GM18519 (cell line): ENCODE measurements around the gene CLDN10.
"Not testable (repeated sequence)": the region's sequence is repeated elsewhere in the genome, so short reads cannot be mapped to it uniquely, and the experiment has no call there.

ENCODE experiments used
- ATAC-seq: cut with Tn5 transposase; IDR thresholded peaks from one replicate; pipeline ENCODE4 v1.9.1; 2021; ENCODE audit warnings: mild to moderate bottlenecking, moderate library complexity; ENCODE audit not compliant: unreplicated experiment, low FRiP score

CLDN10 gene, protein sequence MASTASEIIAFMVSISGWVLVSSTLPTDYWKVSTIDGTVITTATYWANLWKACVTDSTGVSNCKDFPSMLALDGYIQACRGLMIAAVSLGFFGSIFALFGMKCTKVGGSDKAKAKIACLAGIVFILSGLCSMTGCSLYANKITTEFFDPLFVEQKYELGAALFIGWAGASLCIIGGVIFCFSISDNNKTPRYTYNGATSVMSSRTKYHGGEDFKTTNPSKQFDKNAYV

DNA sequence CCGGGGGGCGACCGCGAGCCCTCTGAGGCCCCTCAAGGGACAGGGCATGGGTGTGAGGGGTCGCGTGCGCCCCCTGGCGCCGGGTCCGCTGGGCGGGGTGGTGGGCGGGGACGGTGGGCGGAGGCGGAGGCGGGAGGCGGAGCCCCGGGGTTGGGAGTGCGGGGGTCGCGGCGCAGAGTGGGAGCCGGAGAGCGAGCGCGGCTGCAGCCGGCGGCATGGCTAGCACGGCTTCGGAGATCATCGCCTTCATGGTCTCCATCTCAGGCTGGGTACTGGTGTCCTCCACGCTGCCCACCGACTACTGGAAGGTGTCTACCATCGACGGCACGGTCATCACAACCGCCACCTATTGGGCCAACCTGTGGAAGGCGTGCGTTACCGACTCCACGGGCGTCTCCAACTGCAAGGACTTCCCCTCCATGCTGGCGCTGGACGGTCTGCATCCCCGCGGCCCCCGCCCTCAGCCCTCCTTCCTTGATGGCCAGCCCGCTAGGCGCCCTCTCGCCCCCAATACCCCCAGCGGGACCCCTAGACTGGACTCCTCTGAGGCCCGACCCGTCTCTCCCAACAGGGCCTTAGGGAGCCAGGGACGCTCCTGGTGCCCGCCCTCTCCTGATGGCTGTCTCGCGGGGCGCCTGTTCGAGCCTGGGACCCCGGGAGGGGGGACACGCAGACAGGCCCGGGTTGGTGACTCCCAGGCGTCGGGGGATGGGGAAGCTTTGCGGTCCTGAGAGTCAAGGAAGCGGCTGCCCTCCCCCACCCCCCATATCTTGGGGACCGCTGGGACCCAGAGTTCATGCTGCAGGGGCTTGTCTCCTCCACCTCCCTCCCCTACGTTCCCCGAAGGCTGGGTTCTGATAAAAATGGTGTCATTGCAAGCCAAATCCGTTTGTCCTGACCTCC lies at the start of gene CLDN10:
TSS of gene CLDN10 (plus strand) at position 182 of the 903 bp plus-strand sequence. CDS start at position 216, 34 bp downstream.
- ATAC-seq, result no peak

DNA sequence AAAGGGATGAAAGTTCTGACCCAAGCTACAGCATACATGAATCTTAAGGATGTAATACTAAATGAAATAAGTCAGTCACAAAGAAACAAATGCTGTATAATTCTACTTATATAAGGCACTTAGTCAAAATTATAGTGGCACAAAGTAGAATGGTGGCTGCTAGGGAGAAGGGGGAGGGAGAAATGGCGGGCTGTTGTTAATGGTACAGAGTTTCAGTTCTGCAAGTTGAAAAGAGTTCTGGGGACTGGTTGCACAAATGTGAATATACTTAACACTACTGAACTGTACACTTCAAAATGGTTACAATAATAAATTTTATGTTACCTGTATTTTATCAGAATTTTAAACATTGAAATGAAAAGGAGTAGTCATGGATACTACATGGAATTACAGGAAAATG lies 48.9 kb upstream of the CLDN10 start:
- ATAC-seq, result no peak

DNA sequence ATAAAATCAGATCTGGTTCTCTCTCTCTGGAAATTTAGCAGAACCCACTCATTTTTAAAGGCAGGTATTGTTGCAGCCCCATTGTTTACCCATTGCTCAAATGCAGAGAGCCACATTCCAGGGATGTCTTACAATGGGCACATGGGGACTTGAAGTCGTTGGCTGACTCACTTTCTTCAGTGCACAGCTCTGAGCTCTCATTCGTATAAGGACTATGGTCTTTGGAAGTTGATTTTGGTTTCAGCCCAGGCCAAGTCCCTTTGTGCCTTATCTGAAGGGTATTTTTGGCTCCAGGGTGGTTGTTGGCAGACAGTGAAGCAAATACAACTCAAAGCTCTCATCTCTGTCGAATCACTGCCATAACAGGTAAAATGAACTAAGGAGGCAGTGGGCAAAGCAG lies 47.3 kb upstream of the CLDN10 start:
- no peak for ATAC-seq

DNA sequence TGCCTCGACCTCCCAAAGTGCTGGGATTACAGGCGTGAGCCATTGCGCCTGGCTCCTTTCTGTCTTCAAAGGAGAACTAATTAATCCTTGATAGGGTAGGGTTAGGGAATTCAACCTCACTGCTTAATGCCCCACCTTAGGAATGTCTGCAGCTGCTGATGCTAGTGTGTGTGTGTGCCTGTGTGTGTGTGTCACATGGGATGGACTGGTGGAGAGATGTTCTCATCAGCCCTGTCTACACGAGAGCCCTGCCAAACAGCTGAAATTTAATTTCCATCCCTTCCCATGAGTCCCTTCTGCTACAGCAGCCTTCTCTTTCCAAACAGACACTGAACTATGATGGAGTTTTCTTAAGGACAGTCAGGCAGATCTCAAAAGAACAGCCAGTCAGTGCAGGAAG lies 46.5 kb upstream of the CLDN10 start:
- ATAC-seq, result no peak

DNA sequence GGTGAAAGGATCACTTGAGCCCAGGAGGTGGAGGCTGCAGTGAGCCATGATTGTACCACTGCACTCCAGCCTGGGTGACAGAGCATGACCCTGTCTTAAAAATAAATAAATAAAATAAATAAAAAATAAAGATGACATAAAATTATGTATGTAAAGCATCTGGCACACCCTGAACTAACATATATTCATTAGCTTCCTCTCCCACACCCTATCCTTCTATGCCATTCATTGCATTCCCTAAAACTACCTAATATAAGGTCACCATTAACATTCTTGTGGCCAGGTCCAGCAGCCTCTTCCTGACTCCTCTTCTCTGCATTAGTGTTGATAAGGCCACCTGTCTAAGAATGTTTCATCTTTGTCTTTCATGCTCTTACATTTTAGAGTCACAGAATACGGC lies 44.5 kb upstream of the CLDN10 start:
- ATAC-seq, result no peak

DNA sequence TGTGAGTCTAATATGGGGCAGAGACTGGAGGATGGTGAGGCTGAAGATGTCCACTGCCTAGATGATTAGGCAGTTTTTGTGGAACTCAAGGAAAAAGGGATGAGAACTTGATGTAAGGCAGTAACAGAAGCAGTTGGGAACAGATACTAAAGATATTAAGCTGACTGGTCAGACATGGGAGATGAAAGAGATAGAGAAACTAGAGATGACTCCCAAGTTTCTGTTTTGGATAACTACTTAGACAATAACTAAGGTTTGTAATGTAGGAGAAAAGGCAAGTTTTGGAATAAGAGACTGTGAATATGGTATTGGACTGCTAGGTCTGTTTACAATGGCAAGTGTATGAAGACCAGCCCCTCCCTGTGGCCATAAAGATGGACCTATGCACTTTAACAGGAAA lies 43.5 kb upstream of the CLDN10 start:
- no peak for ATAC-seq

DNA sequence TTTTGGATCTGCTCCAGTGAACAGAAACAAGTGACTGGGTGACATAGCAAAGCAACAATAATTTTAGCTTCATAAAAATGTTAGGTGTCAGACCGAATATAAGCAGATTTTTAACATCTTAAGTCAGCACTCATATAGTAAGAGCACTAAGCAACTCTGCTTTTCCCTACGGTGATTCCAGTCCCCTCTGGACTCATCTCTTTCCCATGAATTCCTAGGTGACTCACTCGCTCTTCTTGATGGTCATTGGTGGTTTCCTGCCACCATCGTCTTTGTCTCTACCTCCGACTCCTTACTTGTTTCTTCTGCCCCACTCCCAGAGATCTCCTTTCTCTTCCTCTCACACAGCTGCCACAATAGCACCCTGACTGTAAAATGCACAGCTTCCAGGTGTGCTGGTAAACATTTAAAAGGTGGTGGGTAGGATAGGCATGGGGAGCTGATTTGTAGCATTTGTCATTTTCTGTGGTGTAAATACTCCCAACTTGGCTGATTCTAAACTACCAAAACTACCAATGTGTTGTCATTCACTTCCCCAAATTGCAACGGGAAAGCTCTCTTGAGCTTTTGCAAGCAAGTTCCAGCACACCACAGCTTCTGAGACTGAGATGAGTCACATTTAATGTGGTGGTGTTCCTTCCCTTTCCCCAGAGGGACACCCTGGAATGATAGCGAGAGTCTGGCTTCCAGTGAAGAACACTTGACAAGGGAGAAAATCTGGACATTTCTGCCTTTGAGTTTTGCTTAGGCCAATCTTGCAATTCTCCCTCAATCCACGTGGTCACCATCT lies 42.8 kb upstream of the CLDN10 start:
- no peak for ATAC-seq

DNA sequence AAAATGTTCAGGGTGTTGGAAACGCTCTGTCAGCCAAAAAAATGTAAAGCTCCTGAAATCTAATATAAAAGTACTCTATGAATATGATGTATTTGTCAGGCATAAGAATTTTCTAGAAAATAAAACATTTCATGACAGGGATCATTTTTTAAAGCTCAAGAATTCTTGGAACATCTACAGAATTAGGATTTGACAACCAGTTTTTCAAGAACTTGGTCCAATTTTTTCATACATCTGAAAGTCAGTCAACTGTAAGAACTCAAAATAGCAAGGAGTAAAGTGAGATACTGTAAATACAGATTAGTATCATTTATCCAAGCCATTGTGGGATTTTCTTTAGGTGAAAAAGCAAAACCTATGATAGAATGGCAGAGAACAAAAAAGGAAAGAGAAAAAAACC lies 41.6 kb upstream of the CLDN10 start:
- ATAC-seq, result no peak

DNA sequence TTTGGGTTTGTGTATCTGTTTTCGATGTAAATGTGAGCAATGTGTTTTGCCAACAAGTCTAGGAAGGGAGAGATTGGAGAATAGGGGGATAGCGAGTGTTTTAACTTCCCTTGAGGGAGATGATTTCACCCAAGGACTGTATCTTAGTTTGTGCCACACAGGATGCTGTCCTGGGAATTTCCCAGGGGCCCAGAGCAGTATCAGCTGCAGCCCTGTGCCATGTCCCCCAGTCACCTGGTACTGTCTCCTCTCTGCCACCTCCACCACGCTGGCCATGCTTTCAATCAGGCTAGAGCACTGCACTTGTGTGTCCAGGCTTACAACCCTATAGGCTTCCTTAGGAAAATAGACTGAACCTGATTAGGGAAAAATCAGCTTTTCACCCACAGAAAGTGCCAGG lies 40.1 kb upstream of the CLDN10 start:
- no peak for ATAC-seq

DNA sequence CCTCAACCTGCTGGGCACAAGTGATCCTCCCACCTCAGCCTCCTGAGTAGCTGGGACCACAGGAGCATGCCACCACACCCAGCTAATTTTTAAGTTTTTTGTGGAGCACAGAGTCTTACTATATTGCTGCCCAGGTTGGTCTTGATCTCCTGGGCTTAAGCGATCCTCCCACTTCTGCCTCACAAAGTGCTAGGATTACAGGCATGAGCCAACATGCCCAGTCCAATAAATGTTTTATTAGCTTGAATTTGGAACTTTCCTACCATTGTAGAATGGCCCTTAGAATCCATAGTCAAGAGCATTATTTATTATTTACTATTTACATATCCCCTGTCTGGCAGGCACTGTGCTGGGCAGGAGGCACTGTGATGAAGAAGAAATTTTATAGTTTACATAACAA lies 39.6 kb upstream of the CLDN10 start:
- ATAC-seq, result no peak

DNA sequence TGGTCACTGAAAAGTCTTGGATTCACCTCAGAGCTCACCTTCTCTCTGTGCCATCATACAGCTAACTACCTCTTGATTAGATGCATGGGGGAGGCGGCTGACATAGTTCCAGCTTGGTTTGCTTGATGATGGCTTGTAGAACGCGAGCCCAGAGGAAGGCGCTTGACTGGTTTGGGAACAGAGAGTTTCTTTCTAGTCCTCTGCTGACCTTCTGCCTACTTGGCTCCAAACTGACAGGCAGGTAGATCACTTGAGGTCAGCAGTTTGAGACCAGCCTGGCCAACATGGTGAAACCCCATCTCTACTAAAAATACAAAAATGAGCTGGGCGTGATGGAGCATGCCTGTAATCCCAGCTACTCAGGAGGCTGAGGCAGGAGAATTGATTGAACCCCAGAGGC lies 36.9 kb upstream of the CLDN10 start:
- ATAC-seq, result not testable (repeated sequence)

DNA sequence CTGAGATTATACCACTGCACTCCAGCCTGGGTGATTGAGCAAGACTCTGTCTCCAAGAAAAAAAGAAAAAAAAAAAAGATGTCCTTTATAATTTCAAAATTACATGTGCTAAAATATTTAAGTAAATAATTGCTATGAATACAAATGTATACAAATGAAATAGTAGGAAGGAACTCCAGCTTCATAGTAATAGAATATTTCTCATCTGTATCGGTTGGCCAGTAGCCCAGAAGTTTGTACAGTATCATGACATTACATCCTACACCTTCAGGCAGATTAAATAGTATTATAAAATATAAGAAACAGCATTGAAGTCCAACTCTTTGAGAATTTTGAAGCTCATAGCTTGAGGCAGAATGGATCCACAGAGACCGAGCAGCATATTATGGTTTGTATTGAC lies 36.5 kb upstream of the CLDN10 start:
- no peak for ATAC-seq

DNA sequence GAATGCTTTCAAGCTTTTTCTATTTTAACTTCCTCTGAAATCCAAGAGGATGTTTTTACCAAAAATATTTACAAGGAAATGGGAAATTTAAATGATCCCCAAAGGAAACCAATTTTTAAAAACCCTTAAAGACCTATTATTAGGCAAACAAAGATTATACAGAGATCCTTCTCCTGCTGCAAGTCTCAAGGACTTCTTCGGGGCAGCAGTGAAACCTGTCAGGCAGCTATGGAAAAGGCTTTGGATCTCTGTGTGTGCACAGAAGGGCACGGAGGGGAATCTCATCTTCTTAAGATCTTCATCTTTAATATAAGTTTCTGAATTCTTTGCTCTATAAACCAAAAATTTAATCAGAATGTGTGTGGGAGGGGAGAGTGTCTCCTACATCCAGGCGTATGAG lies 36.0 kb upstream of the CLDN10 start:
- ATAC-seq, result no peak

DNA sequence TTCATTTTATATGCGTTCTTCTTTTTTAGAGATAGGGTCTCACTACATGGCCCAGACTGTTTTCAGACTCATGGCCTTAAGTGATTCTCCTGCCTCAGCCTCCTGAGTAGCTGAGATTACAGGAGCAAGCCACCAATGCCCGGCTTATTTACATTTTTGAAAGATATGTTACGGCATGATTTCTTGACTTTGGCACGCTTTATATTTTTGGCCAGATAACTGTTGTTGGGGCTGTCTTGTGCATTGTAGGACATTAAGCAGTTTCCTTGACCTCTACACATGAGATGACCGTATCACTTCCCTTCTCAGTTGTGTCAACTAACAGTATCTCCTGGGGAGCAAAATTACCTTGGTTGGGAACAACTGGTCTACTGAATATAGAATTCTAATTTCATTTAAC lies 28.9 kb upstream of the CLDN10 start:
- ATAC-seq, result no peak

DNA sequence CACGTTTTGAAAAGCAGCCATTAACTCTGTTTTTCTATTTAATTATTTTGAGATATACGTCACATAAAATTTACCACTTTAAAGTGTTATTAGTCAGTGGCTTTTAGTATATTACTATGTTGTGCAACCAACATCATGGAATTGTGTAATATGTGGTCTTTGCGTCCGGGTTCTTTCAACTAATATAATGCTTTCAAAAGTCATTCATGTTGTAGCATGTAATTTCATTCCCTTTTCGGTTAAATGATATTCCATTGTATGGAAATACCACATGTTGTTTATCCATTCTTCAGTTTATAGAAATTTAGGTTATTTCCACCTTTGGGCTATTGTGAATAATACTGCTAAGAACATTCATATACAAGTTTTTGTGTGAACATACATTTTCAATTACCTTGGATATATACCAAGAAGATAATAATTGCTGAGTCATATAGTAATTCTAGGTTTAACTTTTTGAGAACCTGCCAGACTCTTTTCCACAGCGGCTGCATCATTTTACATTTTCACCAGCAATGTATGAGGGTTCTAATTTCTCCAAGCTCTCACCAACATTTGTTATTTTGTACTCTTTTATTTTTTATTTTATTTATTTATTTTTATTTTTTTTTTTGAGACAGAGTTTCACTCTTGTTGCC lies 28.1 kb upstream of the CLDN10 start:
- ATAC-seq, result no peak

DNA sequence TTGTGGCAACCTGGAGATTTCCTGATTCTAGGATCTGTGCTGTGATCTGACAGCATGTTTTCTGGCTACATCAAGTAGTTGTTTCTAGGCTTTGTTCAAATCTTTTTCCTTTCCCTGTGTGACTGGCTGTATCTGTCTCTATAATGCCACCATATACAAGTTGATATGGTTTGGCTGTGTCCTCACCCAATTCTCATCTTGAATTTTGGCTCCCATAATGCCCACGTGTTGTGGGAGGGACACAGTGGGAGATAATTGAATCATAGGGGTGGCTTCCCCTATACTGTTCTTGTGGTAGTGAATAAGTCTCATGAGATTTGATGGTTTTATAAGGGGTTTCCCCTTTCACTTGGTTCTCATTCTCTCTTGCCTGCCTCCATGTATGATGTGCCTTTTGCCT lies 24.6 kb upstream of the CLDN10 start:
- no peak for ATAC-seq

DNA sequence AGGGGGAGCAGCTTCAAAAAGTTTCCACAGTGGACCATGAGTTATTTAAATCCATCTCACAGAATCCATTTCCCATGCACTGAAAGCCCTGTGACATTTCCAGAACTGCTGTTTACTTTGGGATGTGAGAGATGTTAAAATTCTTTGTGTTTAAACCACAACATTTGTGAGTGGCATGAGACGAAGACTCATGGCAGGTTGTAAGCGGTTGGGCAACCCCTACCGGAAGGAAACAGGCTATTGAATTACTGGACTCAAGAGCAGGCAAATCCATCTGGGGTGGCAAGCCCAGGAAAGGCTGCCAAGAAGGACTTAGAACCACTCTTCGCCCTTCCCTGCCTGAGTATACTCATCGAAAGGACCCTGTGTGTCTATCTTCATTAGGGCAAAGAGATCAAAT lies 22.3 kb upstream of the CLDN10 start:
- ATAC-seq, result no peak

DNA sequence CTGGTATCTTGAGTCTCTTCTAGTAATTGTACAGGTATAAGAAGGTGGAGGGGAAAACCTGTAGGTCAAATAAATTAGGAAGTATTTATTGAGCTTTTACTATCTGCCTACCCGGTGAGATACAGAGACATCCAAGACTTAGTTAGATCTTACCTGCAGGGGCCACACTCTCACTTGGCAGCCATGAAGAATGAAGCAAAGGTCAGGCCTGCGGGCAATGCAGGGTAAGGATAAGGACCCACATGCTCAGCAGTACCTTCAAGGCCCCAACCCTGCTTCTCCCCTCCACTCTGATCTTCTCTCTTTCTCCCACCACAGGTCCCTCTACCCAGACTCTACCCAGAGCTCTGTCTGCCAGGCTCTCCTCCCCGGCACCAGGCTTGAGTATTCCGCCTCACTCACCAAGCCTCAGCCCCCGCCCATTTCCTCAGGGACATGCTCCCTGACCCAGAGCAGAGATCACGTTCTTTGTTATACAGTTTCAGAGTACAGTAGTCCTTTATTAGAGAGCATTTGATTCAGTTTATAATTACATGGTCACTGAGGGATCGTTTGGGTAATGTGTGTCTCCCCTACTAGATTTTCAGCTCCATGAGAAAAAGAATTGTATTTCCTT lies 18.9 kb upstream of the CLDN10 start:
- no peak for ATAC-seq

DNA sequence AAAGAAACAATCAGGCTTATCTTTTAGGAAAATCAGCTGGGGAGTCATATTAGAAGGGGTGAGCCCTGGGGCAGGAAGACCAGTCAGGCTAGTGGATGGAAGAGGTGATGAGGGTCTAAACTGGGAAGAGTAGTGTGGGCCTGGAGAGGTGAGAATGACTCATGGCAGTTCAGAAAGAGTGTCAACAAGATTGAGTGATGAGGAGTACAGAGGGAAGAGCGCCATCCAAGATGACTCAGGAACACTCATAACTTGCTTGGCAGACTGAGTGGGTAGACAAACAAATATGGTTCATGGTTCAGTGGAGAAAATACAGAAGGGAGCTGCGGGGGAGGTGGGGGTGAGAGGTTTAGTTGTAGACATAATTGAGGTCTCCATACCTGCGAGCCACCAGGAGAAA lies 17.3 kb upstream of the CLDN10 start:
- peak; percentile 73 for ATAC-seq

DNA sequence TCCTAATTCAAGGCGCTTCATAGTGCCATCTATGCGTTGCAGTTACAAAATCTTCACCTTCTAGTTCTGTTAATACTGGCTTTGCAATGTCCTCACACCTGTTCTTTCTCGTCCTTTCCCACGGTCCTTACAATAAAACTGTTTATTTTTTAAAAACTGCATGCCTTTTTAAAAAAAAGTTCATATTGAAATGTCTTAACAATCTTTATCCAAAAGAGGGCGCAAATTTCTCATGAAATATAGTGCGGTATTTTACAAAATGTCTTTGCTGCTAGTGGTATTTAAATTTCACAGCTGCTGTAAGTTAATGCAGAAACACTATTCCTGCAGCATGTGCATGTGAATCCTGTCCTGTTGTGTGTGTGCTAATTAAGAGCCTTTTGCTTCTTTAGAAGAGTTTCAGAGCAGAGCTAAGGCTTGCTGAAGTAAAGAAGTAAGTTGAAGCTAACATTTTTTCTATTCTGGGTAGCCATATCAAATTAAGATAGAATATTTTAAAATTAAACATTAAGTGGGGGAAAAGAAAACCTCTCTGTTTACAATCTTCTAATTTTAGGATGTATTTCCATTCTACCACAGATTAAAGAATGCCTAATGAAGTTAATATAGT lies 15.8 kb upstream of the CLDN10 start:
- ATAC-seq, result no peak
